NB4 (cell line): ENCODE data around the gene PDHA2.

Source experiments
- MYC ChIP-seq: IDR thresholded peaks from 2 replicates; pipeline ENCODE4 v1.6.1; 2011; ENCODE audit warnings: low read depth, low read length
- POLR2A ChIP-seq: IDR thresholded peaks from 2 replicates; pipeline ENCODE4 v1.6.1; 2011; ENCODE audit warnings: mild to moderate bottlenecking; ENCODE audit not compliant: insufficient read length; ENCODE audit errors: extremely low read depth
- TF ChIP-seq, protein P1 (sequence below): IDR thresholded peaks from one replicate; pipeline ENCODE4 v1.5.1; 2012; ENCODE audit warnings: low read depth, low read length
- TF ChIP-seq, protein P2 (sequence below): IDR thresholded peaks from 2 replicates; pipeline ENCODE4 v1.6.1; 2011; ENCODE audit warnings: low read depth, low read length

DNA sequence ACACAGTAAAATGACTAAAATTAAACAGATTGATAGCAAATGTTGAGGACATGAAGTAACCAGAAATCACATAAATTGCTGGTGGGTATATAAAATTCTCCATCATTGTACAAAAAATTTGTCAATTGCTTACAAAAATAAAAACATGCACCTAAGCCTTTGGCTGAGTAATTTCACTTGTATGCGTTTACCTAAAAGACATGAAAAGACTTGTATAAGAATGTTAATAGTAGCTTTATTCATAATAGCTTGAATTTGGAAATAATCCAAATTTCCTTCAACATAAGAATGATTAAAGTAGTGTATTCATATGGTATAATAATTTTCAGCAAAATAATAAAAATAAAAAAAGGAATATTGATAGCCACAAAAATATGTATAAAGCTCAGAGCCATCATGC lies 37.7 kb downstream of the PDHA2 start:
- TF ChIP-seq, protein P1, sequence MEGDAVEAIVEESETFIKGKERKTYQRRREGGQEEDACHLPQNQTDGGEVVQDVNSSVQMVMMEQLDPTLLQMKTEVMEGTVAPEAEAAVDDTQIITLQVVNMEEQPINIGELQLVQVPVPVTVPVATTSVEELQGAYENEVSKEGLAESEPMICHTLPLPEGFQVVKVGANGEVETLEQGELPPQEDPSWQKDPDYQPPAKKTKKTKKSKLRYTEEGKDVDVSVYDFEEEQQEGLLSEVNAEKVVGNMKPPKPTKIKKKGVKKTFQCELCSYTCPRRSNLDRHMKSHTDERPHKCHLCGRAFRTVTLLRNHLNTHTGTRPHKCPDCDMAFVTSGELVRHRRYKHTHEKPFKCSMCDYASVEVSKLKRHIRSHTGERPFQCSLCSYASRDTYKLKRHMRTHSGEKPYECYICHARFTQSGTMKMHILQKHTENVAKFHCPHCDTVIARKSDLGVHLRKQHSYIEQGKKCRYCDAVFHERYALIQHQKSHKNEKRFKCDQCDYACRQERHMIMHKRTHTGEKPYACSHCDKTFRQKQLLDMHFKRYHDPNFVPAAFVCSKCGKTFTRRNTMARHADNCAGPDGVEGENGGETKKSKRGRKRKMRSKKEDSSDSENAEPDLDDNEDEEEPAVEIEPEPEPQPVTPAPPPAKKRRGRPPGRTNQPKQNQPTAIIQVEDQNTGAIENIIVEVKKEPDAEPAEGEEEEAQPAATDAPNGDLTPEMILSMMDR = no peak
- TF ChIP-seq POLR2A (no peak), MYC (no peak)
- TF ChIP-seq, protein P2, sequence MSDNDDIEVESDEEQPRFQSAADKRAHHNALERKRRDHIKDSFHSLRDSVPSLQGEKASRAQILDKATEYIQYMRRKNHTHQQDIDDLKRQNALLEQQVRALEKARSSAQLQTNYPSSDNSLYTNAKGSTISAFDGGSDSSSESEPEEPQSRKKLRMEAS = no peak
